ENCODE measurements around the gene SLC19A1. TPM values are rescaled to one million over a fixed set of nuclear protein-coding genes. Genes with fewer than 3 reads are reported as not detected.
A peak's percentile ranks its signal among the peaks of the same experiment; 100 is the strongest.
"Not testable (repeated sequence)": the region's sequence is repeated elsewhere in the genome, so short reads cannot be mapped to it uniquely, and the experiment has no call there.

Gene SLC19A1
- total RNA-seq, 1 donor from 2014 or later: 6.5 TPM

- Mint-ChIP-seq H3K9me3 (ENCODE audit: low read depth) (peaks cover 5% of the 10 kb centered on the region), H3K36me3 (ENCODE audit: low read depth) (peaks cover 4% of the 10 kb centered on the region), H3K27me3 (ENCODE audit: low read depth) (peaks cover 17% of the 10 kb centered on the region), H3K4me1 (ENCODE audit: low read depth) (peaks cover 24% of the 10 kb centered on the region), H3K27ac (ENCODE audit: unreplicated experiment) (no peak overlapping the region), H3K4me3 (ENCODE audit: unreplicated experiment) (no peak overlapping the region)
- TF ChIP-seq CTCF (IDR thresholded peaks at IDR 0.05): no peak
- no peak for DNase-seq (ENCODE audit: low spot score)
Measured at GRCh38 chr21:45568383-45568782, 26.1 kb upstream of the SLC19A1 start.

- DNase-seq (ENCODE audit: low spot score); H3K27ac Mint-ChIP-seq (ENCODE audit: unreplicated experiment); H3K4me3 Mint-ChIP-seq (ENCODE audit: unreplicated experiment); H3K9me3 Mint-ChIP-seq (ENCODE audit: low read depth); H3K36me3 Mint-ChIP-seq (ENCODE audit: low read depth): not testable (repeated sequence)
- Mint-ChIP-seq H3K27me3 (ENCODE audit: low read depth) (peaks cover 17% of the 10 kb centered on the region), H3K4me1 (ENCODE audit: low read depth) (peaks cover 14% of the 10 kb centered on the region)
Measured at GRCh38 chr21:45564137-45564536, 21.9 kb upstream of the SLC19A1 start.

GRCh38 chr21:45562965-45563364, 20.7 kb upstream of the SLC19A1 start:
- peaks cover 8% of the 10 kb centered on the region for H3K9me3 Mint-ChIP-seq (ENCODE audit: low read depth)
- no peak for TF ChIP-seq CTCF (IDR thresholded peaks at IDR 0.05)
- DNase-seq (ENCODE audit: low spot score): no peak
- H3K4me1 Mint-ChIP-seq (ENCODE audit: low read depth): peaks cover 14% of the 10 kb centered on the region
- H3K27ac Mint-ChIP-seq (ENCODE audit: unreplicated experiment): no peak overlapping the region
- peaks cover 16% of the 10 kb centered on the region for H3K27me3 Mint-ChIP-seq (ENCODE audit: low read depth)
- no peak overlapping the region for H3K4me3 Mint-ChIP-seq (ENCODE audit: unreplicated experiment)
- H3K36me3 Mint-ChIP-seq (ENCODE audit: low read depth): peaks cover 2% of the 10 kb centered on the region

- no peak for TF ChIP-seq CTCF (IDR thresholded peaks at IDR 0.05)
- H3K36me3 Mint-ChIP-seq (ENCODE audit: low read depth): peaks cover 2% of the 10 kb centered on the region
- peaks cover 14% of the 10 kb centered on the region for H3K27me3 Mint-ChIP-seq (ENCODE audit: low read depth)
- H3K9me3 Mint-ChIP-seq (ENCODE audit: low read depth): peaks cover 8% of the 10 kb centered on the region
- no peak for DNase-seq (ENCODE audit: low spot score)
- H3K4me1 Mint-ChIP-seq (ENCODE audit: low read depth): peaks cover 14% of the 10 kb centered on the region
- no peak overlapping the region for H3K4me3 Mint-ChIP-seq (ENCODE audit: unreplicated experiment)
- H3K27ac Mint-ChIP-seq (ENCODE audit: unreplicated experiment): no peak overlapping the region
Measured at GRCh38 chr21:45562402-45562801, 20.2 kb upstream of the SLC19A1 start.

- H3K27ac Mint-ChIP-seq (ENCODE audit: unreplicated experiment); H3K9me3 Mint-ChIP-seq (ENCODE audit: low read depth); DNase-seq (ENCODE audit: low spot score); H3K4me3 Mint-ChIP-seq (ENCODE audit: unreplicated experiment); H3K36me3 Mint-ChIP-seq (ENCODE audit: low read depth): not testable (repeated sequence)
- H3K4me1 Mint-ChIP-seq (ENCODE audit: low read depth): peaks cover 17% of the 10 kb centered on the region
- H3K27me3 Mint-ChIP-seq (ENCODE audit: low read depth): peaks cover 14% of the 10 kb centered on the region
Measured at GRCh38 chr21:45561241-45561640, 19.0 kb upstream of the SLC19A1 start.

GRCh38 chr21:45560106-45561021, 18.1 kb upstream of the SLC19A1 start:
- Mint-ChIP-seq H3K4me3 (ENCODE audit: unreplicated experiment) (peak overlapping the region; percentile 6), H3K27ac (ENCODE audit: unreplicated experiment) (no peak overlapping the region), H3K4me1 (ENCODE audit: low read depth) (peaks cover 17% of the 10 kb centered on the region), H3K27me3 (ENCODE audit: low read depth) (peaks cover 12% of the 10 kb centered on the region), H3K36me3 (ENCODE audit: low read depth) (peaks cover 2% of the 10 kb centered on the region), H3K9me3 (ENCODE audit: low read depth) (peaks cover 8% of the 10 kb centered on the region)
- TF ChIP-seq CTCF (IDR thresholded peaks at IDR 0.05): no peak
- DNase-seq (ENCODE audit: low spot score): peak; percentile 74
